Activated CD4-positive, alpha-beta memory T cell treated with anti-CD3 and anti-CD28 coated beads, Interleukin-2, amount 10 ng/mL, durations not matched to agents 7 days and 5 days (primary cell): ENCODE results near the gene ENOX1. TPM values are rescaled to one million over a fixed set of nuclear protein-coding genes. Genes with fewer than 3 reads are reported as not detected.
"Not testable (repeated sequence)": the region's sequence is repeated elsewhere in the genome, so short reads cannot be mapped to it uniquely, and the experiment has no call there.

Source experiments
- CTCF ChIA-PET: fragments of 350-600 bp; sonication (Branson Sonifier 250); formaldehyde crosslinking; loops from one replicate; lab custom pipeline; 2021; ENCODE audit warnings: antibody characterized with exemption, inconsistent platforms; lab: Charles Lee
- POLR2A ChIA-PET: fragments of 350-600 bp; sonication (Branson Sonifier 250); formaldehyde crosslinking; loops from one replicate; lab custom pipeline; 2021; ENCODE audit warnings: antibody characterized with exemption; lab: Charles Lee
- DNase-seq: peaks from one replicate; pipeline ENCODE4 v3.0.0-alpha.2; 2020
- H3K27ac Mint-ChIP-seq: one replicate; pipeline ENCODE4 v1.8.0; 2021; ENCODE audit warnings: mild to moderate bottlenecking, mixed read lengths
- H3K27me3 Mint-ChIP-seq: one replicate; pipeline ENCODE4 v1.8.0; 2021; ENCODE audit warnings: mixed read lengths
- H3K36me3 Mint-ChIP-seq: one replicate; pipeline ENCODE4 v1.8.0; 2021; ENCODE audit warnings: low read depth, mixed read lengths
- H3K4me1 Mint-ChIP-seq: one replicate; pipeline ENCODE4 v1.8.0; 2021; ENCODE audit warnings: mixed read lengths
- H3K4me3 Mint-ChIP-seq: one replicate; pipeline ENCODE4 v1.8.0; 2021; ENCODE audit warnings: mild to moderate bottlenecking, mixed read lengths
- H3K9me3 Mint-ChIP-seq: one replicate; pipeline ENCODE4 v1.8.0; 2021; ENCODE audit warnings: mixed read lengths
- total RNA-seq, 2 experiments: library from RNA; stranded (reverse); gene quantifications; one replicate each; pipeline ENCODE4 v1.2.3, GENCODE V29; 2021

The ENOX1 gene
- total RNA-seq, 2 experiments from 2014 or later, result 0.25 to 0.38 TPM

GRCh38 chr13:43196086-43196621 lies 590.6 kb downstream of the ENOX1 start:
- Mint-ChIP-seq H3K4me1 (no peaks in the 10 kb centered on the region), H3K36me3 (no peaks in the 10 kb centered on the region), H3K4me3 (no peak overlapping the region), H3K27me3 (peaks cover 20% of the 10 kb centered on the region), H3K27ac (no peak overlapping the region), H3K9me3 (no peaks in the 10 kb centered on the region)
- ChIA-PET CTCF (no interaction called here), POLR2A (no interaction called here)
- DNase-seq, result no peak

GRCh38 chr13:43195551-43195950 lies 591.2 kb downstream of the ENOX1 start:
- POLR2A ChIA-PET, result no interaction called here

GRCh38 chr13:43195112-43195511 lies 591.7 kb downstream of the ENOX1 start:
- H3K9me3 Mint-ChIP-seq, result no peaks in the 10 kb centered on the region
- DNase-seq, result no peak
- POLR2A ChIA-PET, result no interaction called here
- H3K4me3 Mint-ChIP-seq, result no peak overlapping the region
- CTCF ChIA-PET, result no interaction called here
- H3K27ac Mint-ChIP-seq, result no peak overlapping the region
- no peaks in the 10 kb centered on the region for H3K4me1 Mint-ChIP-seq
- peaks cover 20% of the 10 kb centered on the region for H3K27me3 Mint-ChIP-seq
- H3K36me3 Mint-ChIP-seq, result no peaks in the 10 kb centered on the region

More at GRCh38 chr13:43195551-43195950, 591.2 kb downstream of the ENOX1 start:
- no peaks in the 10 kb centered on the region for H3K36me3 Mint-ChIP-seq
- no peak overlapping the region for H3K27ac Mint-ChIP-seq
- H3K9me3 Mint-ChIP-seq, result no peaks in the 10 kb centered on the region
- no peaks in the 10 kb centered on the region for H3K4me1 Mint-ChIP-seq
- DNase-seq, result no peak
- CTCF ChIA-PET, result no interaction called here
- peaks cover 20% of the 10 kb centered on the region for H3K27me3 Mint-ChIP-seq
- H3K4me3 Mint-ChIP-seq, result no peak overlapping the region

GRCh38 chr13:43193789-43194420 lies 592.9 kb downstream of the ENOX1 start:
- ChIA-PET CTCF (no interaction called here), POLR2A (no interaction called here)
- Mint-ChIP-seq H3K4me3 (no peak overlapping the region), H3K27me3 (peaks cover 20% of the 10 kb centered on the region), H3K4me1 (no peaks in the 10 kb centered on the region), H3K9me3 (no peaks in the 10 kb centered on the region), H3K27ac (no peak overlapping the region), H3K36me3 (no peaks in the 10 kb centered on the region)
- DNase-seq, result no peak

GRCh38 chr13:43191546-43191945 lies 595.2 kb downstream of the ENOX1 start:
- ChIA-PET CTCF (no interaction called here), POLR2A (no interaction called here)
- peaks cover 2% of the 10 kb centered on the region for H3K9me3 Mint-ChIP-seq
- H3K36me3 Mint-ChIP-seq, result no peaks in the 10 kb centered on the region
- no peak for DNase-seq
- peaks cover 18% of the 10 kb centered on the region for H3K27me3 Mint-ChIP-seq
- no peak overlapping the region for H3K27ac Mint-ChIP-seq
- H3K4me3 Mint-ChIP-seq, result no peak overlapping the region
- H3K4me1 Mint-ChIP-seq, result no peaks in the 10 kb centered on the region

GRCh38 chr13:43185226-43185625 lies 601.5 kb downstream of the ENOX1 start:
- no peak for DNase-seq
- POLR2A ChIA-PET, result no interaction called here
- H3K9me3 Mint-ChIP-seq, result peaks cover 6% of the 10 kb centered on the region
- H3K27ac Mint-ChIP-seq, result no peak overlapping the region
- CTCF ChIA-PET, result no interaction called here
- no peaks in the 10 kb centered on the region for H3K36me3 Mint-ChIP-seq
- peaks cover 3% of the 10 kb centered on the region for H3K27me3 Mint-ChIP-seq
- no peak overlapping the region for H3K4me3 Mint-ChIP-seq
- H3K4me1 Mint-ChIP-seq, result no peaks in the 10 kb centered on the region

GRCh38 chr13:43180837-43181236 lies 605.9 kb downstream of the ENOX1 start:
- H3K36me3 Mint-ChIP-seq, result no peaks in the 10 kb centered on the region
- POLR2A ChIA-PET, result no interaction called here
- H3K9me3 Mint-ChIP-seq, result peaks cover 4% of the 10 kb centered on the region
- CTCF ChIA-PET, result no interaction called here
- peaks cover 12% of the 10 kb centered on the region for H3K27me3 Mint-ChIP-seq
- no peak overlapping the region for H3K4me3 Mint-ChIP-seq
- no peak for DNase-seq
- H3K27ac Mint-ChIP-seq, result no peak overlapping the region
- no peaks in the 10 kb centered on the region for H3K4me1 Mint-ChIP-seq

GRCh38 chr13:43180036-43180660 lies 606.6 kb downstream of the ENOX1 start:
- no peaks in the 10 kb centered on the region for H3K4me1 Mint-ChIP-seq
- H3K27ac Mint-ChIP-seq, result no peak overlapping the region
- H3K9me3 Mint-ChIP-seq, result peaks cover 4% of the 10 kb centered on the region
- H3K4me3 Mint-ChIP-seq, result no peak overlapping the region
- H3K27me3 Mint-ChIP-seq, result peaks cover 12% of the 10 kb centered on the region
- CTCF ChIA-PET, result no interaction called here
- POLR2A ChIA-PET, result no interaction called here
- no peaks in the 10 kb centered on the region for H3K36me3 Mint-ChIP-seq
- DNase-seq, result no peak

- Mint-ChIP-seq H3K9me3 (no peaks in the 10 kb centered on the region), H3K36me3 (no peaks in the 10 kb centered on the region), H3K4me3 (no peak overlapping the region), H3K4me1 (no peaks in the 10 kb centered on the region), H3K27me3 (peaks cover 4% of the 10 kb centered on the region), H3K27ac (no peak overlapping the region)
- DNase-seq, result no peak
- ChIA-PET POLR2A (no interaction called here), CTCF (no interaction called here)
Observed at GRCh38 chr13:43171489-43171888, 615.3 kb downstream of the ENOX1 start.

- Mint-ChIP-seq H3K27me3 (peaks cover 2% of the 10 kb centered on the region), H3K36me3 (no peaks in the 10 kb centered on the region), H3K9me3 (no peaks in the 10 kb centered on the region), H3K4me1 (no peaks in the 10 kb centered on the region), H3K27ac (no peak overlapping the region), H3K4me3 (no peak overlapping the region)
- CTCF ChIA-PET, result no interaction called here
- no peak for DNase-seq
- POLR2A ChIA-PET, result no interaction called here
Observed at GRCh38 chr13:43170506-43170905, 616.3 kb downstream of the ENOX1 start.

GRCh38 chr13:43168434-43168833 lies 618.3 kb downstream of the ENOX1 start:
- H3K9me3 Mint-ChIP-seq, H3K4me3 Mint-ChIP-seq, H3K27me3 Mint-ChIP-seq, H3K4me1 Mint-ChIP-seq, H3K27ac Mint-ChIP-seq, CTCF ChIA-PET, DNase-seq, H3K36me3 Mint-ChIP-seq, POLR2A ChIA-PET: not testable (repeated sequence)

- H3K4me1 Mint-ChIP-seq, result no peaks in the 10 kb centered on the region
- H3K9me3 Mint-ChIP-seq, result peaks cover 4% of the 10 kb centered on the region
- H3K4me3 Mint-ChIP-seq, result no peak overlapping the region
- H3K27ac Mint-ChIP-seq, result no peak overlapping the region
- H3K27me3 Mint-ChIP-seq, result peaks cover 2% of the 10 kb centered on the region
- CTCF ChIA-PET, result no interaction called here
- no peak for DNase-seq
- POLR2A ChIA-PET, result no interaction called here
- H3K36me3 Mint-ChIP-seq, result no peaks in the 10 kb centered on the region
Observed at GRCh38 chr13:43167731-43168130, 619.0 kb downstream of the ENOX1 start.

- Mint-ChIP-seq H3K27me3 (peaks cover 2% of the 10 kb centered on the region), H3K36me3 (no peaks in the 10 kb centered on the region), H3K27ac (no peak overlapping the region), H3K9me3 (peaks cover 4% of the 10 kb centered on the region), H3K4me3 (no peak overlapping the region), H3K4me1 (no peaks in the 10 kb centered on the region)
- ChIA-PET CTCF (no interaction called here), POLR2A (no interaction called here)
- no peak for DNase-seq
Observed at GRCh38 chr13:43166644-43167457, 619.9 kb downstream of the ENOX1 start.
